ENCODE results near the gene GARS1.

The GARS1 gene

GRCh38 chr7:30655096-30655970 lies 60.7 kb downstream of the GARS1 start:
- Histone ChIP-seq H2AFZ (ENCODE audit: low read depth, low read length) (no peak overlapping the region), H3K9ac (ENCODE audit: low read length) (no peak overlapping the region), H3K27ac (ENCODE audit: low read length, poor library complexity, severe bottlenecking) (no peak overlapping the region), H4K8ac (ENCODE audit: low read length) (no peak overlapping the region), H3K4me2 (ENCODE audit: low read length, poor library complexity, severe bottlenecking) (no peak overlapping the region), H3K18ac (ENCODE audit: low read depth in 1 of 2, low read length in 2 of 2) (no peak overlapping the region), H4K91ac (ENCODE audit: low read length) (no peak overlapping the region), H3K14ac (ENCODE audit: low read length in 2 of 2) (no peak overlapping the region), H3K4me1 (ENCODE audit: control insufficient read depth, insufficient read depth, low read depth, low read length) (peaks cover 1% of the 10 kb centered on the region), H2AK5ac (ENCODE audit: low read length, severe bottlenecking) (no peak overlapping the region), H3K79me1 (replicated peaks; ENCODE audit: low read length, poor library complexity, severe bottlenecking) (peaks cover 1% of the 10 kb centered on the region), H2BK12ac (ENCODE audit: low read length in 2 of 2) (no peak overlapping the region), H3K27me3 (ENCODE audit: control insufficient read depth in 1 of 2, insufficient read depth in 1 of 2, low read length in 2 of 2) (peaks cover 0 to 14% of the 10 kb centered on the region in 2 experiments), H2BK120ac (ENCODE audit: low read depth, low read length) (no peak overlapping the region), H3K4ac (ENCODE audit: low read depth in 1 of 2, low read length in 2 of 2) (no peak overlapping the region), H3K36me3 (ENCODE audit: control insufficient read depth in 1 of 2, insufficient read depth in 2 of 2, low read depth in 1 of 2, low read length in 2 of 2) (peaks cover 0 to 41% of the 10 kb centered on the region in 2 experiments), H3K23ac (ENCODE audit: low read length in 2 of 2) (no peak overlapping the region), H3K4me3 (ENCODE audit: insufficient read depth in 1 of 2, low read depth in 1 of 2, low read length in 2 of 2) (no peak overlapping the region), H2BK5ac (ENCODE audit: low read depth, low read length, poor library complexity, severe bottlenecking) (no peak overlapping the region), H2BK15ac (ENCODE audit: low read depth, poor library complexity, severe bottlenecking) (no peak overlapping the region), H3K9me3 (ENCODE audit: control insufficient read depth, low read length) (no peaks in the 10 kb centered on the region)
- 90% methylated on average over 22 of the region's 22 CpGs for WGBS
- no peak for DNase-seq

GRCh38 chr7:30656006-30656957 lies 61.6 kb downstream of the GARS1 start:
- no peak overlapping the region for H4K91ac ChIP-seq (ENCODE audit: low read length)
- no peak overlapping the region for H3K4me2 ChIP-seq (ENCODE audit: low read length, poor library complexity, severe bottlenecking)
- no peak overlapping the region for H2BK15ac ChIP-seq (ENCODE audit: low read depth, poor library complexity, severe bottlenecking)
- 89% methylated on average over 18 of the region's 21 CpGs for WGBS
- no peak overlapping the region for H3K27ac ChIP-seq (ENCODE audit: low read length, poor library complexity, severe bottlenecking)
- H4K8ac ChIP-seq (ENCODE audit: low read length), result no peak overlapping the region
- H3K14ac ChIP-seq (ENCODE audit: low read length in 2 of 2), result no peak overlapping the region
- H3K79me1 ChIP-seq (replicated peaks; ENCODE audit: low read length, poor library complexity, severe bottlenecking), result peaks cover 1% of the 10 kb centered on the region
- H3K4me1 ChIP-seq (ENCODE audit: control insufficient read depth, insufficient read depth, low read depth, low read length), result peaks cover 1% of the 10 kb centered on the region
- no peak overlapping the region for H3K23ac ChIP-seq (ENCODE audit: low read length in 2 of 2)
- no peak overlapping the region for H3K9ac ChIP-seq (ENCODE audit: low read length)
- peaks cover 0 to 39% of the 10 kb centered on the region in 2 experiments for H3K36me3 ChIP-seq (ENCODE audit: control insufficient read depth in 1 of 2, insufficient read depth in 2 of 2, low read depth in 1 of 2, low read length in 2 of 2)
- H2BK5ac ChIP-seq (ENCODE audit: low read depth, low read length, poor library complexity, severe bottlenecking), result no peak overlapping the region
- peaks cover 5 to 23% of the 10 kb centered on the region in 2 experiments for H3K27me3 ChIP-seq (ENCODE audit: control insufficient read depth in 1 of 2, insufficient read depth in 1 of 2, low read length in 2 of 2)
- no peak overlapping the region for H2AK5ac ChIP-seq (ENCODE audit: low read length, severe bottlenecking)
- no peak overlapping the region for H3K18ac ChIP-seq (ENCODE audit: low read depth in 1 of 2, low read length in 2 of 2)
- no peak overlapping the region for H2BK120ac ChIP-seq (ENCODE audit: low read depth, low read length)
- no peak for DNase-seq
- H2BK12ac ChIP-seq (ENCODE audit: low read length in 2 of 2), result no peak overlapping the region
- H3K4ac ChIP-seq (ENCODE audit: low read depth in 1 of 2, low read length in 2 of 2), result no peak overlapping the region
- no peak overlapping the region for H3K4me3 ChIP-seq (ENCODE audit: insufficient read depth in 1 of 2, low read depth in 1 of 2, low read length in 2 of 2)
- no peak overlapping the region for H2AFZ ChIP-seq (ENCODE audit: low read depth, low read length)
- H3K9me3 ChIP-seq (ENCODE audit: control insufficient read depth, low read length), result no peaks in the 10 kb centered on the region

GRCh38 chr7:30657131-30657530 lies 62.5 kb downstream of the GARS1 start:
- Histone ChIP-seq H2BK12ac (ENCODE audit: low read length in 2 of 2) (no peak overlapping the region), H4K8ac (ENCODE audit: low read length) (no peak overlapping the region), H3K4ac (ENCODE audit: low read depth in 1 of 2, low read length in 2 of 2) (no peak overlapping the region), H2AK5ac (ENCODE audit: low read length, severe bottlenecking) (no peak overlapping the region), H3K14ac (ENCODE audit: low read length in 2 of 2) (no peak overlapping the region), H2BK15ac (ENCODE audit: low read depth, poor library complexity, severe bottlenecking) (no peak overlapping the region), H3K9me3 (ENCODE audit: control insufficient read depth, low read length) (no peaks in the 10 kb centered on the region), H3K4me3 (ENCODE audit: insufficient read depth in 1 of 2, low read depth in 1 of 2, low read length in 2 of 2) (no peak overlapping the region), H2AFZ (ENCODE audit: low read depth, low read length) (no peak overlapping the region), H3K23ac (ENCODE audit: low read length in 2 of 2) (no peak overlapping the region), H3K4me2 (ENCODE audit: low read length, poor library complexity, severe bottlenecking) (no peak overlapping the region), H3K27me3 (ENCODE audit: control insufficient read depth in 1 of 2, insufficient read depth in 1 of 2, low read length in 2 of 2) (peaks cover 11 to 32% of the 10 kb centered on the region in 2 experiments), H3K79me1 (replicated peaks; ENCODE audit: low read length, poor library complexity, severe bottlenecking) (peaks cover 1% of the 10 kb centered on the region), H3K9ac (ENCODE audit: low read length) (no peak overlapping the region), H3K4me1 (ENCODE audit: control insufficient read depth, insufficient read depth, low read depth, low read length) (peaks cover 1% of the 10 kb centered on the region), H3K36me3 (ENCODE audit: control insufficient read depth in 1 of 2, insufficient read depth in 2 of 2, low read depth in 1 of 2, low read length in 2 of 2) (peaks cover 0 to 38% of the 10 kb centered on the region in 2 experiments), H2BK120ac (ENCODE audit: low read depth, low read length) (no peak overlapping the region), H3K18ac (ENCODE audit: low read depth in 1 of 2, low read length in 2 of 2) (no peak overlapping the region), H4K91ac (ENCODE audit: low read length) (no peak overlapping the region), H2BK5ac (ENCODE audit: low read depth, low read length, poor library complexity, severe bottlenecking) (no peak overlapping the region), H3K27ac (ENCODE audit: low read length, poor library complexity, severe bottlenecking) (no peak overlapping the region)
- WGBS, result 90% methylated on average over 2 of the region's 2 CpGs
- DNase-seq, result no peak
